ENCODE measurements around the gene KBTBD13.

DNA sequence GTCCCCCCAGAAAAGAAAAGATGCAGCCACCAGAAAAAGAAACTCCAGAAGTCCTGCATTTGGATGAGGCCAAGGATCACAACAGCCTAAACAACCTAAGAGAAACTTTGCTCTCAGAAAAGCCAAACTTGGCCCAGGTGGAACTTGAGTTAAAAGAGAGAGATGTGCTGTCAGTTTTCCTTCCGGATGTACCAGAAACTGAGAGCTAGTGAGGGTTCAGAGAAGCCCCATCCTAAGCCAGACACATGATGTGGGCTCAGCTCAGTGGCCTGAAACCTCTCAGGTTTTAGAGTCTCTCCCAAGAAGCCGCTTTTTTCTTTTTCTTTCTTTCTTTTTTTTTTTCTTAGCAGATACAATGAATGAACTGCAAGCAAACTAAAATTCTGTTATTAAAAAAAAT, 23.6 kb upstream of the KBTBD13 start:
- TF ChIP-seq POLR2A (IDR thresholded peaks at IDR 0.05; ENCODE audit: low read length) (no peak), GATA1 (IDR thresholded peaks at IDR 0.05; ENCODE audit: low read depth, low read length) (no peak)
